IMR-90 (cell line): ENCODE data around the gene JPH4.

Source experiments
- CEBPB ChIP-seq: IDR thresholded peaks from 2 replicates; pipeline ENCODE4 v1.6.1; 2012; ENCODE audit warnings: low read depth, low read length, improper control_type of control experiment
- ELK1 ChIP-seq: fragments of 150-350 bp; IDR thresholded peaks from 2 replicates; pipeline ENCODE4 v1.6.1; 2016; ENCODE audit warnings: low read depth, mild to moderate bottlenecking, low read length, moderate library complexity, borderline replicate concordance
- FOS ChIP-seq: fragments of 150-350 bp; IDR thresholded peaks from 2 replicates; pipeline ENCODE4 v1.6.1; 2016; ENCODE audit warnings: low read depth, low read length
- MAFK ChIP-seq: IDR thresholded peaks from 2 replicates; pipeline ENCODE4 v1.6.1; 2012; ENCODE audit warnings: low read depth, low read length, improper control_type of control experiment
- MAZ ChIP-seq: IDR thresholded peaks from 2 replicates; pipeline ENCODE4 v1.6.1; 2012; ENCODE audit warnings: low read depth, mild to moderate bottlenecking, low read length, improper control_type of control experiment, moderate library complexity, borderline replicate concordance
- MXI1 ChIP-seq: IDR thresholded peaks from 2 replicates; pipeline ENCODE4 v1.6.1; 2012; ENCODE audit warnings: low read depth, mild to moderate bottlenecking, low read length, moderate library complexity, borderline replicate concordance
- NFE2L2 ChIP-seq: fragments of 150-350 bp; IDR thresholded peaks from 2 replicates; pipeline ENCODE4 v1.6.1; 2016; ENCODE audit warnings: low read depth, mild to moderate bottlenecking, low read length
- POLR2A ChIP-seq: IDR thresholded peaks from 2 replicates; pipeline ENCODE4 v1.6.1; 2012; ENCODE audit warnings: mild to moderate bottlenecking, low read depth, low read length
- RAD21 ChIP-seq: IDR thresholded peaks from 2 replicates; pipeline ENCODE4 v1.6.1; 2012; ENCODE audit warnings: low read length, improper control_type of control experiment
- RCOR1 ChIP-seq: IDR thresholded peaks from 2 replicates; pipeline ENCODE4 v1.6.1; 2012; ENCODE audit warnings: mild to moderate bottlenecking, low read length, improper control_type of control experiment; ENCODE audit not compliant: insufficient replicate concordance
- RFX5 ChIP-seq: IDR thresholded peaks from 2 replicates; pipeline ENCODE4 v1.8.0; 2012; ENCODE audit warnings: low read depth, mild to moderate bottlenecking, low read length, moderate library complexity
- USF2 ChIP-seq: fragments of 150-350 bp; IDR thresholded peaks from 2 replicates; pipeline ENCODE4 v1.6.1; 2017; ENCODE audit warnings: mild to moderate bottlenecking, antibody characterized with exemption, low read length, low read depth
- TF ChIP-seq, protein P1 (sequence below): conservative IDR thresholded peaks from 2 replicates; pipeline ENCODE4 v1.5.1; 2012; ENCODE audit warnings: mild to moderate bottlenecking, low read depth, low read length, improper control_type of control experiment

DNA sequence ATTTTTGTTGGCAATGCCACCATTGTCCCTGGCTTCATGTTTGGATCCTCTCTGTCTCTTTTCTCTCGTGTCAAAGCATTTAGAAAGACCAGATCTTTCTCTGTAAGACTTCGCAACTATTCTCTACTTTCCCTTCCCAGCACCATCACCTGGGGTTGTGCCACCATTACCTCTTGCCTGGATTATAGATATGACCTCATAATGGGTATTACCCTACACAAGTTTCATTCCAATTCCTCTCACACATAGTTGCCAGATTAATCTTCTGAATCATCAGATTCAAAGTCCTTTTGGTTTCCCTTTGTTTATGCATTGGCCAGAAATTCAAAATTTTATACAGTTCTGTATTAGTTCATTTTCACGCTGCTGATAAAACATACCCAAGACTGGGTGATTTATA, 30.4 kb upstream of the JPH4 start:
- no peak for TF ChIP-seq RAD21
- TF ChIP-seq CEBPB, result no peak
- TF ChIP-seq, protein P1, sequence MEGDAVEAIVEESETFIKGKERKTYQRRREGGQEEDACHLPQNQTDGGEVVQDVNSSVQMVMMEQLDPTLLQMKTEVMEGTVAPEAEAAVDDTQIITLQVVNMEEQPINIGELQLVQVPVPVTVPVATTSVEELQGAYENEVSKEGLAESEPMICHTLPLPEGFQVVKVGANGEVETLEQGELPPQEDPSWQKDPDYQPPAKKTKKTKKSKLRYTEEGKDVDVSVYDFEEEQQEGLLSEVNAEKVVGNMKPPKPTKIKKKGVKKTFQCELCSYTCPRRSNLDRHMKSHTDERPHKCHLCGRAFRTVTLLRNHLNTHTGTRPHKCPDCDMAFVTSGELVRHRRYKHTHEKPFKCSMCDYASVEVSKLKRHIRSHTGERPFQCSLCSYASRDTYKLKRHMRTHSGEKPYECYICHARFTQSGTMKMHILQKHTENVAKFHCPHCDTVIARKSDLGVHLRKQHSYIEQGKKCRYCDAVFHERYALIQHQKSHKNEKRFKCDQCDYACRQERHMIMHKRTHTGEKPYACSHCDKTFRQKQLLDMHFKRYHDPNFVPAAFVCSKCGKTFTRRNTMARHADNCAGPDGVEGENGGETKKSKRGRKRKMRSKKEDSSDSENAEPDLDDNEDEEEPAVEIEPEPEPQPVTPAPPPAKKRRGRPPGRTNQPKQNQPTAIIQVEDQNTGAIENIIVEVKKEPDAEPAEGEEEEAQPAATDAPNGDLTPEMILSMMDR, result no peak
- no peak for TF ChIP-seq POLR2A
- no peak for TF ChIP-seq MAFK
- TF ChIP-seq RFX5, result no peak
- TF ChIP-seq RCOR1, result no peak
- no peak for TF ChIP-seq MXI1
- no peak for TF ChIP-seq USF2
- no peak for TF ChIP-seq NFE2L2
- TF ChIP-seq FOS, result no peak
- no peak for TF ChIP-seq MAZ
- no peak for TF ChIP-seq ELK1
